Stomach smooth muscle (tissue), 2 donors: ENCODE data around the gene MRPS18A.

Experiments
- H3K27ac ChIP-seq: one replicate; pipeline ENCODE4 v1.7.0; 2013; ENCODE audit warnings: mild to moderate bottlenecking, low read length, inconsistent platforms
- H3K27me3 ChIP-seq, 2 donors: one replicate each; pipeline ENCODE4 v1.7.0; 2013; ENCODE audit warnings: low read length in 2 of 2; ENCODE audit not compliant: insufficient read depth in 2 of 2, control insufficient read depth in 1 of 2
- H3K36me3 ChIP-seq, 2 donors: one replicate each; pipeline ENCODE4 v1.7.0; 2013; ENCODE audit warnings: low read length in 2 of 2; ENCODE audit not compliant: control insufficient read depth in 2 of 2, insufficient read depth in 2 of 2
- H3K4me1 ChIP-seq: one replicate; pipeline ENCODE4 v1.7.0; 2013; ENCODE audit warnings: low read length; ENCODE audit not compliant: control insufficient read depth, insufficient read depth
- H3K4me3 ChIP-seq, 2 donors: one replicate each; pipeline ENCODE4 v1.7.0; 2013; ENCODE audit warnings: low read length in 2 of 2
- H3K9ac ChIP-seq, 2 donors: one replicate each; pipeline ENCODE4 v1.7.0; 2013; ENCODE audit warnings: low read length in 2 of 2, mild to moderate bottlenecking in 1 of 2
- H3K9me3 ChIP-seq, 2 donors: one replicate each; pipeline ENCODE4 v1.7.0; 2013; ENCODE audit warnings: low read length in 2 of 2; ENCODE audit not compliant: control insufficient read depth in 2 of 2
- donor health status: healthy.
- donor health status: Pancreatic carcinoma.

Gene MRPS18A

DNA sequence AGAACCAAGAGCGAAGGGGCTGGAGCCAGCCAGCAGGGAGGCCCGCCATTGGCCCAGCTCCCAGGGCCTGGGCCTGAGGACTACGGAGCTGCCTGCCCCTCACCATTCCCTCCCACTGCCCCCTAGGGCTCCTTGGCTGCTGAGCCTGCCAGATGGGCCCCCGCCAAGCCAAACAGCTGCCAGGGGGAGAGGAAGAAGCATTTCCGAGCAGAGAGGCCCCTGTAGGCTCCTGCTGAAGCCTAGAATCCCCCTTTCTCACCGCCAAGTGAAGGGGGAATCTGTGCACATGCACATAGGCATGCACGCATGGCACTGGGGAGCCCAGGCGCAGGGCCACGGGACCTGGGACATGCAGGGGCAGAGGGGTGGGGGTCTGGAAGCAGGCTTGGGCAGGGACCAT, 28.5 kb upstream of the MRPS18A start:
- Histone ChIP-seq H3K9ac (no peak overlapping the region), H3K27me3 (peaks cover 0 to 2% of the 10 kb centered on the region in 2 donors), H3K27ac (no peak overlapping the region), H3K4me3 (no peak overlapping the region), H3K4me1 (peaks cover 8% of the 10 kb centered on the region), H3K36me3 (no peaks in the 10 kb centered on the region), H3K9me3 (no peaks in the 10 kb centered on the region)

DNA sequence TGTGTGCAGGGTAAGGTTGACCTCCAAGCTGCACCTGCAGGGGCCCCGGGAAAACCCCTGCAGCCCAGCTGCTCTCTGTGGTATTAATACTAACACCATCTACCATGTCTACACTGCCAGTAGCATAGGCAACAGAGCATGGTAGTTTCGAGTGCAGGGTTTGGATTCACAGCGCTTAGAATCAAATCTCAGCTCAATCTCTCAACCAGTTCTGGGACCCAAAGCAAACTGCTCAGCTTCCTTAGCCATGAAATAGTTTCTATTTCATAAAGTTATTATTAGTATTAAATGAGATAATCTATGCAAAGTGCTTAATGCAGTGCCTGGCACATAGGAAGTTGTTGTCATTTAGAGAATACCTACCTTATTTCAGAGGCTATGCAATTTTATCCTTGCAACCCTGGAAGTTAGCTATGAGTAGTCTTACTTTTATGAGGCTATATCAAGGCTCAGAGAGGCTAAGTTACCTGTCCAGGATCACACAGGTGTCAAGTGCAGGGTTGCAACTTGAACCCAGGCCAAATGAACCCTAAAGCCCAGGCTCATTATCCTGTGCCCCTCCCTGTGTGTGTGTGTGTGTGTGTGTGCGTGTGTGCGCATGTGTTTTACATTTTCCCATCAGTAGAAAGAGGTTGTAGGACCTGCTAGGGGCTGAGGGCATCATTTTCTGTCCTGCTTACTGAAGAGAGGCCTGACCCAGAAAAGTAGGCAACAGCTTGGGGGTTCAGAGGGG, 27.6 kb upstream of the MRPS18A start:
- H3K9ac ChIP-seq: no peak overlapping the region
- peaks cover 0 to 2% of the 10 kb centered on the region in 2 donors for H3K27me3 ChIP-seq
- no peak overlapping the region for H3K27ac ChIP-seq
- no peaks in the 10 kb centered on the region for H3K36me3 ChIP-seq
- no peaks in the 10 kb centered on the region for H3K9me3 ChIP-seq
- H3K4me3 ChIP-seq: no peak overlapping the region
- H3K4me1 ChIP-seq: peaks cover 8% of the 10 kb centered on the region

DNA sequence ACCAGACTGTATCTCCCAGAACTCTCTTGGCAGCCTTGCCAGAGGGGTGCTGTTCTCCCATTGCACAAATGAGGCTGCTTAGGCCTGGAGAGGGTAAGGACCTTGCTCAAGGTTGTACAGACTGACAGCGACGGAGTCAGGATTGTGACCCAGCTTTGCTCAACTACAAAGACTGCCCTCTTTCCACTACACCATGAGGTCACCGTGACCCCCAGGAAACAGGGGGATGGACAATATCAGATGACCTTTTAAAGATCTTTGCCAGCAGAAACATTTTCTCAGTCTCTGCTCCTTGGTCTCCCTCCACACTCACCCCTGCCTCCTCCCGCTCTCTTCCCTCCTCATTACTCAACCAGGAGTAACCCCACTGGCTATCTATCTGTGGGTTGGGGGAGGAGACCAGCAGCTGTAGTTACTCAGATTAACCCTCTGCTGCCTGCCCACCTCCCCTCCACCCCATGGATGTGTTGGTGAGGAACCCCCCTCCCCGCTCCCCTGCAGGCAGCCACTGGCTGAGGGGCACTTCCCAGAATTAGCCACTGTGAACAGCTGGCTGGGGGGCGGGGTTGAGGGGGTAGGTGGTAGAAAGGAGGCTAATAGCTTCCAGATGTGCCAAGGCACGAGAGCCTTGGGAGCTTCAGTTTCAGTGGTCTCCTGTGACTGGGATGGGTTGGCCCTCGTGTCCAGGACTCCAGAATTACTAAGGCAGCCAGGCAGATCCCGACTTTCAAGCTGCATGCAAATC, 26.9 kb upstream of the MRPS18A start:
- Histone ChIP-seq H3K27me3 (peaks cover 0 to 1% of the 10 kb centered on the region in 2 donors), H3K36me3 (no peaks in the 10 kb centered on the region), H3K9ac (no peak overlapping the region), H3K4me3 (no peak overlapping the region), H3K4me1 (peaks cover 8% of the 10 kb centered on the region), H3K27ac (no peak overlapping the region), H3K9me3 (no peaks in the 10 kb centered on the region)

DNA sequence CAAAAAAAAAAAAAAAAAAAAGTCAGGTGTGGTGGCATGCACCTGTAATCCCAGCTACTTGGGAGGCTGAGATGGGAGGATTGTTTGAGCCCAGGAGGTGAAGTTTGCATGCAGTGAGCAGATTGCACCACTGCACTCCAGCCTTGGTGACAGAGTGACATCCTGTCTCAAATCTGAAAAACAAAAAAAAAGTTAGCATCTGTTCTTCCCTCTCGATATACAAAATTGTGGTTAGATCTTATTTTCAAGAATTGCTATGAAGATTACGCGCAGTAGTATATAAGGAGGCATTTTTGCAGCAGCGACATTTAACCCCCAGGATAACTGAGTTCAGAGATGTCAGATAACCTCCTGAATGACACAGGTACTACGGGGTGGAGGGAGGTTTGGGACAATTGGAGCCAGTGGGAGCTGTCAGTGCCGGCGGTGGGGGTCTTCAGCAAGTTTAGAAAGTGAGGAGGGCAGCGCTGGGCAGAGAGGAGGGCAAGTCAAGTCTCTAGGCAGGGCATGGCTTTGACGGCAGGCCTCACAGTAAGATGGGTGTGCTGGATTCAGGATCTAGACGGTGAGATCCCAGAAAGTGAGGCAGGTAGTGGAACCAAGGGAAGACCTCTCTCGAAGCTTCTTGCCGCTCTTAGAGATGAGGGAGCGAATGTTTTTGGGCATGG, 26.2 kb upstream of the MRPS18A start:
- Histone ChIP-seq H3K36me3 (no peaks in the 10 kb centered on the region), H3K9ac (no peak overlapping the region), H3K27ac (no peak overlapping the region), H3K4me3 (no peak overlapping the region), H3K27me3 (no peaks in the 10 kb centered on the region), H3K4me1 (peaks cover 12% of the 10 kb centered on the region), H3K9me3 (no peaks in the 10 kb centered on the region)

DNA sequence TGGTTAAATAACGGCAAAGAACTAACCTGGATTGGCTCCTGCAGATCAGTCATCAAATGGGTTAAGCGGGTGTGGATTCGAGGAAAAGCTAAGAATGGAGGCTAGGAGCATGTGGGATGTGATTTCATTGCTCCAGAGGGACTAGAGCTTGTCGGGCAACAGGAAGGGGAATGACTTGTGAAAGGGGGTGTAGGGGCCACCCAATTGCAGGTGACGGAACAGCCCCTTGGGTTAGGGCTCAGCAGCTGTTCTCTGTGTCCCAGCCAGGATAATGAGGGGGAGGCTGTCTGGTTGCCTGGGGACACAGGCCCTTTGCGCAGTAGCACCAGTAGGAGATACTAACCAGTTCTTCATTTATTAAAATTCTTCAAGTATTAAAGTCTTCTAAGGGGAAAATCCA, 25.0 kb upstream of the MRPS18A start:
- Histone ChIP-seq H3K36me3 (no peaks in the 10 kb centered on the region), H3K9me3 (no peaks in the 10 kb centered on the region), H3K4me1 (peaks cover 10% of the 10 kb centered on the region), H3K4me3 (no peak overlapping the region), H3K9ac (no peak overlapping the region), H3K27me3 (no peaks in the 10 kb centered on the region), H3K27ac (no peak overlapping the region)

DNA sequence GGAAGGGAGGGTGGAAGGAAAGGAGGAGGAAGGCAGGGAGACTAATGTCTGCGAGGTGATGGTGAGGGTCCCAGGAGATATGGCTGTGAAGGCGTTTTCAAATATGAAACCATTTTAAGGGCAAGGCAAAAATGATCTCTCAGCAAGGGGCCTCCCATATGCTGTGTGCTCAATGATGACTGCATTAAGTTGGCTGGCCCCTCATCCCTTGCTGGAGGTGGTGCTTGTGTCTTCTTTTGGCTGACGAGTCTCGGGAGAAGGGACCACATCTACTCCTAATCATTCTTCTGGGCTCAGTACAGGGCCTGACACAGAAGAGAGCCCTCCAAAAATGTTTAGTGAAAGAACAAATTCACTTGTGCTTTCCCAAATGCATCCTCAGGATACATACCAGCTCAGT, 23.0 kb upstream of the MRPS18A start:
- Histone ChIP-seq H3K4me1 (peaks cover 14% of the 10 kb centered on the region), H3K9ac (no peak overlapping the region), H3K27me3 (no peaks in the 10 kb centered on the region), H3K9me3 (no peaks in the 10 kb centered on the region), H3K27ac (no peak overlapping the region), H3K4me3 (no peak overlapping the region), H3K36me3 (no peaks in the 10 kb centered on the region)

DNA sequence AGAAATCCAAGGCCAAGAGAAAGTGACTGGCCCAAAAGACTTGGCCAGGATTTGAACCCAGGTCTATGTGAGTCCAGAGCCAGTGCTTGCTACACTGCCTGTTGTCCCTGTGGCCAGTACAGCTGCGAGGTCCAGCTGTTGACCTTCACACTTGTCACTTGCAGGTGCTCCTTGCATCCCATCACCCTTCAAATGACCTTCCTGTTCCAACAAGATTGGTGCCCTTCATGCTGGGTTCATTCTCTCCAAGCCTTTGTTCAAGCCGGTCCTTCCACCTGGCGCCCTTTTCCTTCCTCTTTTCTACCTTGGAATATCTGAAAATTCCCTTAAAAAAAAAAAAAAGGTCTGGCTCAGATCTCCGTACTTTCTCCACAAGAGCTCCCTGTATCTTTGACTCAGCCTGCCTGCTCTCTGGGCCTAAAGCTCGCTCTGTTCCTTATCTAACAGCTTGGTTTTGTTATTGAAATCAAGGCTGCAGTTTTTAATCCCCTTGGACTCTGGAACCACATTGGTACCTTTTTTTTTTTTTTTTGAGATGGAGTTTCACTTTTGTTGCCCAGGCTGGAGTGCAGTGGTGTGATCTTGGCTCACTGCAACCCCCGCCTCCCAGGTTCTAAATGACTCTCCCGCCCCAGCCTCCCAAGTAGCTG, 22.2 kb upstream of the MRPS18A start:
- H3K27me3 ChIP-seq: no peaks in the 10 kb centered on the region
- no peak overlapping the region for H3K4me3 ChIP-seq
- peaks cover 14% of the 10 kb centered on the region for H3K4me1 ChIP-seq
- H3K36me3 ChIP-seq: no peaks in the 10 kb centered on the region
- no peaks in the 10 kb centered on the region for H3K9me3 ChIP-seq
- no peak overlapping the region for H3K27ac ChIP-seq
- no peak overlapping the region for H3K9ac ChIP-seq

DNA sequence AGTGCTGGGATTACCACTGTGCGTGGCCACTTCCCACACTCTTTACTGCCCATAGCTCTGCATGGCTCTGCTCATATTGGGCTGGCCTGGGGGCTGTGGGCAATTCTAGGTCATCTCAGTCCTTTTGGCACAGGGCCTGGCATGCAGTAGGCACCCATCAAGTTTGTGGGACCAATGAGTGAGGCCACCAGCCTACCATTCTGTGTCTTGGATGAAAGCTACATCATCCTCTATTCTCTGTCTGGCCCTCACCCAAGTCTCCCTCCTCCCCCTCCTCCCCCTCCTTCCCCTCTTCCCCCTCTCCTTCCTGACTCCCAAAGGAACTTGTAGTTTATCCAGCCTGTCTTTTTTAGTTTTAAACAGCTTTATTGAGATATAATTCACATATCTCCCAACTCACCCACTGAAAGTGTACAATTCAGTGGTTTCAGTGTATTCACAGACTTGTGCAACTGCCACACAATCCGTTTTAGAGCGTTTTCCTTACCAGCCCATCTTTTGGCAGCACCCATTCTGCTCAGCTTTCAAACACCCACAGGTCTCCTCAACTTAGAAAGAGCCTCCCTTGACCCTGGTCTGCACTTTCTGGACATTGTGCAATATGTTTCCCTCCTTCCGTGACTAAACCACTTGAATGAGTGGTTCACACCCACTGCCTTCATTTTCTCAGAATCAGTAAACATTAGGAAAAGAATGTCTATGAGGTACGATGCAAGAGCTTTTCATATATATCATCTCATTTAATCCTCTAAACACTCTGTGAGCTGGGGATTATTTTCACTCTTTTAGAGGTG, 21.5 kb upstream of the MRPS18A start:
- Histone ChIP-seq H3K4me3 (no peak overlapping the region), H3K9ac (no peak overlapping the region), H3K27ac (no peak overlapping the region), H3K4me1 (peaks cover 14% of the 10 kb centered on the region), H3K27me3 (no peaks in the 10 kb centered on the region), H3K9me3 (no peaks in the 10 kb centered on the region), H3K36me3 (no peaks in the 10 kb centered on the region)

DNA sequence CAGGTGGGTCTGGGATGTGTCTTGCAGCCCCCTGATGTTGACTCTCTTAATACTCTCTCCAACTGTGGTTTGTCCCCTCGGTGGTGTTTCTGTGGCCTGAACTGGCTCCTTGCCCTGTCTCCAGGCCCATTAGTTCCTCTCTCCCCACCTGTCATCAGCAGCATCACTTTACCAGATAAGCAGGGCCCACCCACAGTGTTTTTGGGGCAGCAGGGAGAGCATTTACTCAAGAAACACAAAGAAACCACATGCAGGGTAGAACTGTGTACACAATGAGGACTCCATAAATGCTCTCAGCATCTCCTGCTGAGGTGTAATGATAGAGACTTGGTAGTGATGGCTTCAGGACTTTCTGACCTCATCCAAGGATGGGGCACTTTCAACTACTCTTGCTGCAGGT, 20.2 kb upstream of the MRPS18A start:
- Histone ChIP-seq H3K36me3 (no peaks in the 10 kb centered on the region), H3K4me3 (no peak overlapping the region), H3K27ac (no peak overlapping the region), H3K9me3 (no peaks in the 10 kb centered on the region), H3K4me1 (peaks cover 20% of the 10 kb centered on the region), H3K9ac (no peak overlapping the region), H3K27me3 (no peaks in the 10 kb centered on the region)

DNA sequence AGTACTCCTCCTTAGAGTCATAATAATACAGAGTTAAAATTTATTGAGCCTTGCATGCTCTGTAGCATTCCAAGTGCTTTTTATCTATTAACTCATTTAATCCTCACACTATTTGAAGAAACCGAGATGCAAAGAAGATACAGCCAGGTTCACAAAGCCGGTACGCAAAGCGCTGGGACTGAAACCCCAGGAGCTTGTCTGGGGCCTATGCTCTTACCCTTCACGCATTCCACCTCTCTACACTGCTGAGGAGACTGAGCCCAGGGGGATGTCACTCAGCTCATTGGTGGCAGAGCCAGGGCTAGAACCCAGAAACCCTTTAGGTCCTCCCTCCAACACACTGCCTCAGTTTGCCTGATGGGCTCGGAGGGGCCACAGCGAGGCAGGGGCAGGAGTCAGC, 19.7 kb upstream of the MRPS18A start:
- Histone ChIP-seq H3K9me3 (no peaks in the 10 kb centered on the region), H3K4me3 (no peak overlapping the region), H3K9ac (no peak overlapping the region), H3K36me3 (no peaks in the 10 kb centered on the region), H3K4me1 (peaks cover 25% of the 10 kb centered on the region), H3K27ac (no peak overlapping the region), H3K27me3 (no peaks in the 10 kb centered on the region)
